Mesendoderm (in vitro differentiated cells): ENCODE data around the gene HPS1.

ENCODE experiments used
- DNase-seq: peaks from one replicate; pipeline ENCODE4 v3.0.0; 2013
- H2AK5ac ChIP-seq: 2 replicates; pipeline ENCODE4 v1.6.1; 2013; ENCODE audit warnings: low read length, inconsistent platforms
- H2BK120ac ChIP-seq: 2 replicates; pipeline ENCODE4 v1.6.1; 2013; ENCODE audit warnings: low read depth, mild to moderate bottlenecking, low read length, moderate library complexity, mixed read lengths
- H2BK15ac ChIP-seq: replicated peaks from 2 replicates; pipeline ENCODE4 v1.6.1; 2013; ENCODE audit warnings: low read depth, mild to moderate bottlenecking, moderate library complexity
- H2BK5ac ChIP-seq: 2 replicates; pipeline ENCODE4 v1.6.1; 2013; ENCODE audit warnings: low read length, inconsistent platforms
- H3K18ac ChIP-seq: 2 replicates; pipeline ENCODE4 v1.6.1; 2013; ENCODE audit warnings: mild to moderate bottlenecking, low read length, mixed read lengths
- H3K23ac ChIP-seq: one replicate; pipeline ENCODE4 v1.6.1; 2013; ENCODE audit warnings: low read length
- H3K27ac ChIP-seq: 2 replicates; pipeline ENCODE4 v1.5.1; 2013; ENCODE audit warnings: low read depth, mild to moderate bottlenecking, inconsistent platforms, low read length, moderate library complexity
- H3K27me3 ChIP-seq: 2 replicates; pipeline ENCODE4 v1.6.1; 2013; ENCODE audit warnings: low read length, control low read depth, mild to moderate bottlenecking, inconsistent platforms; ENCODE audit not compliant: insufficient read depth, poor library complexity
- H3K36me3 ChIP-seq: 2 replicates; pipeline ENCODE4 v1.6.1; 2013; ENCODE audit warnings: low read length, inconsistent platforms; ENCODE audit not compliant: control insufficient read depth, insufficient read depth
- H3K4ac ChIP-seq: one replicate; pipeline ENCODE4 v1.6.1; 2013; ENCODE audit warnings: low read depth, mild to moderate bottlenecking, low read length, moderate library complexity
- H3K4me1 ChIP-seq: 2 replicates; pipeline ENCODE4 v1.6.1; 2013; ENCODE audit warnings: low read depth, low read length, inconsistent platforms; ENCODE audit not compliant: control insufficient read depth
- H3K4me2 ChIP-seq: 2 replicates; pipeline ENCODE4 v1.6.1; 2013; ENCODE audit warnings: low read length
- H3K4me3 ChIP-seq: 2 replicates; pipeline ENCODE4 v1.5.1; 2013; ENCODE audit warnings: mild to moderate bottlenecking, low read length
- H3K56ac ChIP-seq: one replicate; pipeline ENCODE4 v1.6.1; 2013; ENCODE audit warnings: low read length
- H3K79me1 ChIP-seq: 2 replicates; pipeline ENCODE4 v1.6.1; 2013; ENCODE audit warnings: low read length, inconsistent platforms
- H3K79me2 ChIP-seq: 2 replicates; pipeline ENCODE4 v1.6.1; 2013; ENCODE audit warnings: mild to moderate bottlenecking, low read length; ENCODE audit not compliant: control insufficient read depth, insufficient read depth
- H3K9ac ChIP-seq: 2 replicates; pipeline ENCODE4 v1.6.1; 2013; ENCODE audit warnings: low read length, inconsistent platforms
- H4K5ac ChIP-seq: one replicate; pipeline ENCODE4 v1.6.1; 2013; ENCODE audit warnings: low read length
- H4K8ac ChIP-seq: one replicate; pipeline ENCODE4 v1.6.1; 2013; ENCODE audit warnings: low read depth, mild to moderate bottlenecking, control low read depth, low read length, moderate library complexity
- WGBS: extraction: QIAGEN DNeasy Blood & Tissue Kit; methylation state at CpG from one replicate; pipeline ENCODE4 v1.1.7; 2013; ENCODE audit warnings: low lambda C conversion rate, missing lambda C conversion rate; ENCODE audit not compliant: insufficient coverage; ENCODE audit errors: extremely low coverage; 5-methylcytosine and 5-hydroxymethylcytosine counted together

The HPS1 gene

DNA sequence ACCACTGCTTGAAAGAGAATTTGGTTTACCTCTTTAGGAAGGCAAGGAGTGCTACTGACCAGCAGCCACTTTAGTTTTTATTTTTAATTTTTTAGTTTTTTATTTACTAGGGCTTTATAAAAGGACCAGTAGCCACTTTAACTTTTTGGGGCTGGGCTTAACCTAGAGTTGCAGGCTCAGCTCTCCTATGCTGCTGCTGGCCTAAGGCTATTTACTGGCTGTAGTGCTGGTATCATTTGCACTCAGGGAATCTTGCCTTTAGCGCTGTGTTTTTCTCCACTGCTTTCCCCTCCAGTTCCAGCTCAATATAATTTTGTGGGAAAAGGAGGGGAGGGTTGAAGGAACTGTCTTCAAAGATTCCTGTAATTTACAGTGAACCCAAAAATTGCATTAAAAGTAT is 13.4 kb downstream of the HPS1 start:
- Histone ChIP-seq H3K18ac (no peak overlapping the region), H3K4me2 (no peak overlapping the region), H3K79me1 (no peaks in the 10 kb centered on the region), H3K4me1 (no peaks in the 10 kb centered on the region), H3K27ac (no peak overlapping the region), H3K4me3 (no peak overlapping the region), H3K36me3 (peaks cover 9% of the 10 kb centered on the region), H2BK5ac (no peak overlapping the region), H4K5ac (no peak overlapping the region), H3K23ac (no peak overlapping the region), H3K9ac (no peak overlapping the region), H2BK15ac (no peak overlapping the region), H2BK120ac (no peak overlapping the region), H3K27me3 (no peaks in the 10 kb centered on the region), H4K8ac (no peak overlapping the region), H3K79me2 (no peaks in the 10 kb centered on the region), H3K4ac (no peak overlapping the region), H3K56ac (no peak overlapping the region), H2AK5ac (no peak overlapping the region)
- no peak for DNase-seq
- no CpG with 5 or more reads among the region's 1 CpG for WGBS

DNA sequence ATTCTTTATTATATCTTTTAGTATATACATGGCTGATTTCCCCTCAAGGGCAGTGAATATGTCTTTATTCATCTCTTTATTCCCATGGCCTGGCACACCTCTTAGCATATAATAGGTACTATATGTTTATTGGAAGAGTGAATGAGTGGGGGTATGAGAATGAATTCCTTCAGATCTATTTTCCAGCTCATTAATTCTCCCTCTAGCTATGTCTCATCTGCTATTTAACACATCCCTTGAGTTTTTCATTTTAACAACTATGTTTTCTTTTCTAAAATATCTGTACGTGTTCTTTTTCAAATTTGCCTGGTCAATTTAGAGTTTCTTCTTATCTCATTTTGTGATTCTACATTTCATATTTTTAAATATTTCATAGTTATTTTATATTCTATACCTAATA is 14.4 kb downstream of the HPS1 start:
- Histone ChIP-seq H2AK5ac (no peak overlapping the region), H3K36me3 (peaks cover 9% of the 10 kb centered on the region), H3K18ac (no peak overlapping the region), H3K23ac (no peak overlapping the region), H3K4me1 (no peaks in the 10 kb centered on the region), H3K79me1 (no peaks in the 10 kb centered on the region), H3K4me3 (no peak overlapping the region), H3K27me3 (no peaks in the 10 kb centered on the region), H2BK15ac (no peak overlapping the region), H2BK120ac (no peak overlapping the region), H4K5ac (no peak overlapping the region), H3K27ac (no peak overlapping the region), H3K79me2 (no peaks in the 10 kb centered on the region), H3K9ac (no peak overlapping the region), H2BK5ac (no peak overlapping the region), H3K4ac (no peak overlapping the region), H3K4me2 (no peak overlapping the region), H3K56ac (no peak overlapping the region), H4K8ac (no peak overlapping the region)
- no CpG with 5 or more reads among the region's 1 CpG for WGBS
- no peak for DNase-seq

DNA sequence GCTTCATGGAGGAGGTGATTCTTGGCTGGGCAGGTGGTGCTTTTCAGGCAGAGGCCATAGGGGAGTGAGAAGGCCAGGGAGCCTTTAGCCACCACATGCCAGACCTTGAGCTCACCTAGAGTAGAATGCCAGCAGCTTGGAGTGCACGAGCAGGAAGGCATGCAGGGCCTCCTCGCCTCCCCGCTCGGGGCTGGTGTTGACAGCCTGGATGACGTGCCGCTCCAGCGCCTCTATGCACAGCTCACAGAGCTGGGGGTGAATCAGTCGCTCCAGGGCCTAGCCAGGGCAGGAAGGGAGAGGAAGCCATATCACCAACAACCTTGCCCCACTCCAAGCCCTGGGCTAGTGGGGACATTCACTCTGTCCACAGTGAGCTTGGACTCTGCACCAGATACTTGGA is 15.7 kb downstream of the HPS1 start:
- no peak for DNase-seq
- Histone ChIP-seq H3K79me2 (no peaks in the 10 kb centered on the region), H3K4me2 (no peak overlapping the region), H3K27ac (no peak overlapping the region), H3K36me3 (peaks cover 9% of the 10 kb centered on the region), H3K79me1 (no peaks in the 10 kb centered on the region), H2BK120ac (no peak overlapping the region), H3K56ac (no peak overlapping the region), H4K8ac (no peak overlapping the region), H2AK5ac (no peak overlapping the region), H3K18ac (no peak overlapping the region), H2BK5ac (no peak overlapping the region), H4K5ac (no peak overlapping the region), H3K4me3 (no peak overlapping the region), H3K23ac (no peak overlapping the region), H3K27me3 (no peaks in the 10 kb centered on the region), H3K9ac (no peak overlapping the region), H3K4me1 (no peaks in the 10 kb centered on the region), H2BK15ac (no peak overlapping the region), H3K4ac (no peak overlapping the region)
- WGBS, result no CpG with 5 or more reads among the region's 8 CpGs

DNA sequence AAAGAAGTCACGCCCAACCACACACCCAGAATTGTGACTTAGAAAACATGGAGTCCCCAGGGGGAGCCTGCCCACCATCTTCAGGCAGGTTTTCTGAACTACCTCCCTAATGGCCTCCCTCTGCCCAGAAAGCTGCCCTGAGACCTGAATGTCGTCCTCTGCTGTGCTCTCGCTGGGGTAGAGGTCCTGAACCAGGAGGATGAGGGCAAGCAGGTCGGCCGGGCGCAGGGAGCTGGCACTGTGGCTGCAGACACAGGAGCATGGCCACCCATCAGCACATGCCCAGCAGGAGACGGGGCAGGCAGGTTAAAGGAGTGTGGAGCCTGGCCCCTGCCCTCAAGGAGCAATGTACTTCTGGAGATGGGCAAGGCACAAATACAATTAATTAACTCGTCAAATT is 16.3 kb downstream of the HPS1 start:
- H3K4ac ChIP-seq, result no peak overlapping the region
- H3K4me1 ChIP-seq, result no peaks in the 10 kb centered on the region
- H3K27me3 ChIP-seq, result no peaks in the 10 kb centered on the region
- no peak overlapping the region for H2BK5ac ChIP-seq
- no peak overlapping the region for H3K56ac ChIP-seq
- H2AK5ac ChIP-seq, result no peak overlapping the region
- no peaks in the 10 kb centered on the region for H3K79me2 ChIP-seq
- no peak overlapping the region for H3K9ac ChIP-seq
- H3K18ac ChIP-seq, result no peak overlapping the region
- H3K4me2 ChIP-seq, result no peak overlapping the region
- peaks cover 9% of the 10 kb centered on the region for H3K36me3 ChIP-seq
- no CpG with 5 or more reads among the region's 8 CpGs for WGBS
- H3K79me1 ChIP-seq, result no peaks in the 10 kb centered on the region
- DNase-seq, result no peak
- H2BK15ac ChIP-seq, result no peak overlapping the region
- H4K8ac ChIP-seq, result no peak overlapping the region
- H3K23ac ChIP-seq, result no peak overlapping the region
- no peak overlapping the region for H4K5ac ChIP-seq
- no peak overlapping the region for H3K27ac ChIP-seq
- H2BK120ac ChIP-seq, result no peak overlapping the region
- H3K4me3 ChIP-seq, result no peak overlapping the region

DNA sequence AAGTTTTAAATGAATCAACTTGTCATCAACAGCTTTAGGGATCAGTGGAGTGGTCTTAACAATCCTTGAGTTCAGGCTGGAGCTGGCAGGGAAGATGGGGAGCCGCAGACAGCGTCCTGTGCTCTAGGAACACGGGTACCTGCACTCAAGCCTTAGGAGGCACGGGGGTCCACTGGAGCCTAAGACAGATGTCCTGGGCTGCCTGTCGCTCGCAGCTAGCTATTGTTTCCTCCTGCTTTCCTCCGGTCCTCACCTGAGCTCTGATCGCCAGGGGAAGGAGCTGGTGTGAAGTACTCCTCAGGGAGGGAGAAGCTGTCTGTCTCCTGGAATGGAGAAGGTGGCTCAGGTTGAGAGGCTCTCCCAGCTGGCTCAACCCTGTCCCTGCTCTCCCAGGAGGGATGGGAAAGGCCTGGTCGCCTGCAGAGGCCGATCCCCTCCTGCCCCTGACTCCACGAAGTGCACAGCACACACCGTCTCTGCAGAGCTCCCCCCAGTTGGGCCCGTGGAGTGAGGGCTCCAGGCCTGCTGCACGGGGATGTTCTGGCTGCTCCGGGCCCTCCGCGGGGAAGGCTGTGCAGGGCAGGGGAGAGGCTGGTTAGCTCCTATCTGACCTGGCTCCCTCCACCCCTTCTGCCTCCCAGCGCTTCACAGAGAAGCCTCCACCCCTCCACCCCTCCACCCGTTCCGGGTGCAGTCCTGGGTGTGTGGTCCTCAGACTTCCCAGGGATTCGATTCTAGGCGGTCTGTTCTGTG is 17.2 kb downstream of the HPS1 start:
- Histone ChIP-seq H3K27ac (no peak overlapping the region), H3K9ac (no peak overlapping the region), H3K18ac (no peak overlapping the region), H2BK15ac (no peak overlapping the region), H3K36me3 (peaks cover 3% of the 10 kb centered on the region), H4K8ac (no peak overlapping the region), H2BK120ac (no peak overlapping the region), H3K4me2 (no peak overlapping the region), H3K23ac (no peak overlapping the region), H3K4me3 (no peak overlapping the region), H2BK5ac (no peak overlapping the region), H4K5ac (no peak overlapping the region), H3K56ac (no peak overlapping the region), H3K79me2 (no peaks in the 10 kb centered on the region), H2AK5ac (no peak overlapping the region), H3K79me1 (no peaks in the 10 kb centered on the region), H3K4ac (no peak overlapping the region), H3K27me3 (no peaks in the 10 kb centered on the region), H3K4me1 (no peaks in the 10 kb centered on the region)
- WGBS, result no CpG with 5 or more reads among the region's 22 CpGs
- DNase-seq, result no peak

DNA sequence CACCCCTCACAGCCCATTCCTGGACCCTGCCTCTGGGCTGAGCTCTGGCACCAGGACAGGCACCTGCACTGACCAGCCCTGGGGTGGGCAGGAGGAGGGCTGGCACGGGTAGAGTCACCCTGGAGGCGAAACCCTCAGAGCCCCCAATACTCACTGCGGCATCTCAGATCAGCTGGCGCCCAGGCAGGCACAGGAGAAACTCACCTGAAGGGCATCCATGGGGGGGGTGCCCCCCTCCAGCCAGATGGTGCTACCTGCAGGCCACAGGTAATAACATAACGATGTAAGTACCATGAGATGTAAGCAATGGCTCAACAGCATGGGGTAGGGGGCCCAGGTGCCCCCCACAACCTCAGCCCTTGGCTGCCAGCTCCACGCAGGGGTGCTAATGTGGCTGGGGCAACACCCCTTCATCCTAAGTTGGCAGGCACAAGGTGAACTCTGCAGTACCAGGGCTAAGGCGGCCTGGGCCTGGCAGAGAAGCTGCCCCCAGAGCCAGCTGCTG is 19.7 kb downstream of the HPS1 start:
- H3K79me1 ChIP-seq, result no peaks in the 10 kb centered on the region
- H3K36me3 ChIP-seq, result peaks cover 3% of the 10 kb centered on the region
- no peak overlapping the region for H2AK5ac ChIP-seq
- no peaks in the 10 kb centered on the region for H3K79me2 ChIP-seq
- H2BK15ac ChIP-seq, result no peak overlapping the region
- H3K56ac ChIP-seq, result no peak overlapping the region
- H3K27ac ChIP-seq, result no peak overlapping the region
- no peaks in the 10 kb centered on the region for H3K4me1 ChIP-seq
- no peak overlapping the region for H3K4ac ChIP-seq
- H2BK120ac ChIP-seq, result no peak overlapping the region
- no peak overlapping the region for H3K4me2 ChIP-seq
- no peak overlapping the region for H3K18ac ChIP-seq
- H4K5ac ChIP-seq, result no peak overlapping the region
- whole genome bisulfite sequencing, result no CpG with 5 or more reads among the region's 7 CpGs
- no peak for DNase-seq
- H2BK5ac ChIP-seq, result no peak overlapping the region
- H3K9ac ChIP-seq, result no peak overlapping the region
- no peak overlapping the region for H4K8ac ChIP-seq
- no peaks in the 10 kb centered on the region for H3K27me3 ChIP-seq
- H3K23ac ChIP-seq, result no peak overlapping the region
- H3K4me3 ChIP-seq, result no peak overlapping the region
